ENCODE data around the gene MAN1A1. TPM values are rescaled to one million over a fixed set of nuclear protein-coding genes. Genes with fewer than 3 reads are reported as not detected.

The MAN1A1 gene
- polyA plus RNA-seq, 1 experiment: 1.6 TPM

- TF ChIP-seq CTCF (IDR thresholded peaks at IDR 0.05; ENCODE audit: insufficient read depth, low read depth, low read length): no peak
- ChIA-PET POLR2A (no interaction called here), CTCF (interaction anchor here (0.8 to 2.1 kb wide), 5 partner anchors 11 to 358 kb away, joined by 3 to 10 read pairs (median 4); no protein-coding TSS in a partner anchor)
- Histone ChIP-seq H3K27me3 (ENCODE audit: control insufficient read depth, insufficient read depth, low read length) (no peaks in the 10 kb centered on the region), H3K36me3 (ENCODE audit: control insufficient read depth, insufficient read depth, low read length) (no peaks in the 10 kb centered on the region), H3K4me3 (ENCODE audit: low read depth, low read length) (peak overlapping the region; percentile 75)
- no peak for DNase-seq (ENCODE audit: low read depth)
Measured at GRCh38 chr6:119350202-119350951, 816 bp upstream of the MAN1A1 start.

GRCh38 chr6:119348748-119349360, 707 bp downstream of the MAN1A1 start:
- H3K4me3 ChIP-seq (ENCODE audit: low read depth, low read length): peak overlapping the region; percentile 75
- ChIA-PET POLR2A (no interaction called here), CTCF (interaction anchor here (1.2 to 1.6 kb wide), 2 partner anchors 8 to 198 kb away, joined by 3 to 4 read pairs; no protein-coding TSS in a partner anchor)
- TF ChIP-seq CTCF (IDR thresholded peaks at IDR 0.05; ENCODE audit: insufficient read depth, low read depth, low read length): no peak
- no peaks in the 10 kb centered on the region for H3K36me3 ChIP-seq (ENCODE audit: control insufficient read depth, insufficient read depth, low read length)
- H3K27me3 ChIP-seq (ENCODE audit: control insufficient read depth, insufficient read depth, low read length): no peaks in the 10 kb centered on the region
- DNase-seq (ENCODE audit: low read depth): no peak

GRCh38 chr6:119348096-119348747, 1.3 kb downstream of the MAN1A1 start:
- ChIA-PET CTCF (interaction anchor here (1.2 to 1.6 kb wide), 3 partner anchors 9 to 219 kb away, joined by 3 to 4 read pairs (median 3); no protein-coding TSS in a partner anchor), POLR2A (no interaction called here)
- Histone ChIP-seq H3K36me3 (ENCODE audit: control insufficient read depth, insufficient read depth, low read length) (no peaks in the 10 kb centered on the region), H3K4me3 (ENCODE audit: low read depth, low read length) (peak overlapping the region; percentile 75), H3K27me3 (ENCODE audit: control insufficient read depth, insufficient read depth, low read length) (no peaks in the 10 kb centered on the region)
- DNase-seq (ENCODE audit: low read depth): no peak
- no peak for TF ChIP-seq CTCF (IDR thresholded peaks at IDR 0.05; ENCODE audit: insufficient read depth, low read depth, low read length)

GRCh38 chr6:119347466-119348095, 2.0 kb downstream of the MAN1A1 start:
- CTCF ChIA-PET: interaction anchor here (1.2 to 1.6 kb wide), 3 partner anchors 10 to 218 kb away, joined by 3 to 4 read pairs (median 3); no protein-coding TSS in a partner anchor
- no peak for DNase-seq (ENCODE audit: low read depth)
- H3K27me3 ChIP-seq (ENCODE audit: control insufficient read depth, insufficient read depth, low read length): no peaks in the 10 kb centered on the region
- POLR2A ChIA-PET: no interaction called here
- peak overlapping the region; percentile 75 for H3K4me3 ChIP-seq (ENCODE audit: low read depth, low read length)
- H3K36me3 ChIP-seq (ENCODE audit: control insufficient read depth, insufficient read depth, low read length): no peaks in the 10 kb centered on the region
- TF ChIP-seq CTCF (IDR thresholded peaks at IDR 0.05; ENCODE audit: insufficient read depth, low read depth, low read length): no peak

Measured in BJ (cell line).